Right hindlimb (tissue), 1 donor: ENCODE data around the gene FAM219A.
A peak's percentile ranks its signal among the peaks of the same experiment; 100 is the strongest.
"Not testable (repeated sequence)": the region's sequence is repeated elsewhere in the genome, so short reads cannot be mapped to it uniquely, and the experiment has no call there.

Experiments used
- DNase-seq: peaks from one replicate; pipeline ENCODE4 v3.0.0-alpha.2; 2018

The FAM219A gene

GRCh38 chr9:34374339-34374738, 84.0 kb downstream of the FAM219A start:
- DNase-seq: no peak

- no peak for DNase-seq
These were observed 84.6 kb downstream of the FAM219A start for GRCh38 chr9:34373749-34374148.

GRCh38 chr9:34372467-34373011, 85.8 kb downstream of the FAM219A start:
- DNase-seq: no peak

GRCh38 chr9:34371886-34372466, 86.4 kb downstream of the FAM219A start:
- DNase-seq: no peak

- no peak for DNase-seq
These were observed 87.1 kb downstream of the FAM219A start for GRCh38 chr9:34370970-34371880.

GRCh38 chr9:34370335-34370969, 87.9 kb downstream of the FAM219A start:
- no peak for DNase-seq

GRCh38 chr9:34369636-34370035, 88.7 kb downstream of the FAM219A start:
- DNase-seq: no peak

GRCh38 chr9:34368796-34369195, 89.6 kb downstream of the FAM219A start:
- DNase-seq: not testable (repeated sequence)

- not testable (repeated sequence) for DNase-seq
These were observed 90.5 kb downstream of the FAM219A start for GRCh38 chr9:34367751-34368410.

GRCh38 chr9:34366365-34366764, 92.0 kb downstream of the FAM219A start:
- DNase-seq: no peak

- no peak for DNase-seq
These were observed 93.1 kb downstream of the FAM219A start for GRCh38 chr9:34365282-34365681.

GRCh38 chr9:34363619-34364351, 94.6 kb downstream of the FAM219A start:
- peak; percentile 85 for DNase-seq

GRCh38 chr9:34362614-34363214, 95.7 kb downstream of the FAM219A start:
- DNase-seq: no peak

GRCh38 chr9:34352957-34353356, 105.4 kb downstream of the FAM219A start:
- not testable (repeated sequence) for DNase-seq

GRCh38 chr9:34352122-34352652, 106.2 kb downstream of the FAM219A start:
- DNase-seq: not testable (repeated sequence)

GRCh38 chr9:34349324-34349723, 109.0 kb downstream of the FAM219A start:
- DNase-seq: no peak
